Activated CD8-positive, alpha-beta memory T cell treated with anti-CD3 and anti-CD28 coated beads, Interleukin-2, amount 50 U/mL, for 4 hours (primary cell): Measurements from ENCODE around the gene IRF3.

ENCODE experiments used
- DNase-seq: peaks from one replicate; pipeline ENCODE4 v3.0.0-alpha.2; 2020

The IRF3 gene

DNA sequence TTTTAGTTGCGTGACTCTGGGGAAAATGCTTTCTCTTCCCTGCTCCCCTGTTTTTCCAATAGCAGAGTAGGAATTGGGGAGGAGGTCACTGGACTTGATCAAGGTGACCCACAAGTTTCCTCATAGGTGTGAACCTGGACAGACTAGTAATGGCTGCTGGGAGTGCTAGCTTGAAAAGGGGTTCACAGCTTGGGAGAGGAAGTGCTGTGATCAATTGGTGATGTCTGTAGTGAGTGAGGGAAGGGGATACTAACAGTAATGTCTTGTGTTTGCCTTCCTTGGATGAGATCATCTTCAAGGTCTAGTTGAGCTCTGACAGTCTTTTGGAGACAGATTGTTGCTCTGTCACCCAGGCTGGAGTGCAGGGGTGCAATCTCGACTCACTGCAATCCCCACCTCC lies 1.8 kb upstream of the IRF3 start:
- DNase-seq: no peak

DNA sequence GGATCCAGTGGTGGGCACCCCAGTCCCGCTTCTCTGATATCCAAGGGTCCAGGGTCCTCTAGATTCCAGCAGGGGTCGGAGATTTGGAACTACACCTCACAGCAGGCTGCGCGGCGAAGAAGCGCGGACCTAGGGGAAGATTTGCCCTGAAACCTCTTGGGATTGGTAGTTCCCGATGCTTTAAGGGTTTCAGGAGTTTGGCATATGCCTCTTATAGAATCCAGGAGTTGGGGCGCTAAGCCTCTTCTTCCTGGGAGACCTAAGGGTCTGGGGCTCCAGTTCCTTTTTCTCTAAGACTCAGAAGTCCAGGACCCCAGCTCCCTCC lies 425 bp upstream of the IRF3 start:
- no peak for DNase-seq

DNA sequence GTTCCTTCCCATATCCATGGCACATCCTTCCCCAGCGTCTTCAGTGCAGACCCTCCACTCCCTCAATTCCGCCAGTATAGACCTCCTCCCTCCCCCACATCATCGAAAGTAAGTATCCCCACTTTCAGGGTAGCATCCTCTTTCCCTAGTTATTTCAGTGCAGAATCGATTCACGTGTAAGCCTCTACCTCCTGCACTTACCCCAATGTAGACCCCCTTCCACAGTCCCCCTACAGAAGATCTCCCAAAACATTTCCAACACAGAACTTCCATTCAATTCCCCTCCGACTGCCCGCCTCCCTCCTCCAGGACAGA lies 664 bp downstream of the IRF3 start:
- DNase-seq: no peak

DNA sequence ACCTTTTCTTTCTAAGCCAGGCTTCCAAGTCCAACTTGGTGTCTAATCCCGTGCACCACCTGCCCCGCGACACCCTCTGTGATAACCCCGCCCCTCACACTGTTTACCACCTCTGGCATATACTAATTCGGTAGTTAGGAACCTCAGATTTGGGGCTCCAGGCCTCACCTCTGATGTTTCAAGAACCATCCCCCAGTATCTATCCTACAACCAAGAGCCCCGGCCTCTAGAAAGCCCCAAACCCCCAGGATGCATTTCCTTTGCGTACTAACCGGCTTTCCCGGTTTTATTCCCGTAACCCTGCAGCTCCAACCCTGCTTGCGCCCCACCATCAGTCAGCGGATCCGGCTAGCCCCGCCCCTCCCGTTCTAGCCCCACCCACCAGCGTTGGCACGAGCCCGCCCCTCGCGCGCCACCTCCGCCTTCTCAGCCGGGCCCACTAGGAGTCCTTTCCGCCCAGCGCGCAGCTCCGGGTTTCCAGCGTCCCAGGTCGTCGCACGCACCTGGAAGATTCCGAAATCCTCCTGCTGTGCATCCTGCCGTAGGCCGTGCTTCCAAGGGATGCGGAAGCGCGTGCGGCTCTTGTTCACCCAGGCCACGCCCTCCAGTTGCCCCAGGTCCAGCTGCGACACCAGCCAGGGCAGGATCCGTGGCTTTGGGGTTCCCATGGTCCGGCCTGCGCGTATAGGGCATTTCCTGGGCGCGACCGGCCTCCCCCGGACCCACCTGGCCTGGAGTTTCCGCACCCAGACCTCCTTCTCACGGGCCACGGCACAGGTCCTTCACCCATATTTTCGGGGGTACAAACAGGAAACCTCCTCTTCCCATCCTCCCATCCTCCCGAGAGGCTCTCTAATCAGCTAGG lies 1.3 kb downstream of the IRF3 start:
- peak; percentile 93 for DNase-seq

DNA sequence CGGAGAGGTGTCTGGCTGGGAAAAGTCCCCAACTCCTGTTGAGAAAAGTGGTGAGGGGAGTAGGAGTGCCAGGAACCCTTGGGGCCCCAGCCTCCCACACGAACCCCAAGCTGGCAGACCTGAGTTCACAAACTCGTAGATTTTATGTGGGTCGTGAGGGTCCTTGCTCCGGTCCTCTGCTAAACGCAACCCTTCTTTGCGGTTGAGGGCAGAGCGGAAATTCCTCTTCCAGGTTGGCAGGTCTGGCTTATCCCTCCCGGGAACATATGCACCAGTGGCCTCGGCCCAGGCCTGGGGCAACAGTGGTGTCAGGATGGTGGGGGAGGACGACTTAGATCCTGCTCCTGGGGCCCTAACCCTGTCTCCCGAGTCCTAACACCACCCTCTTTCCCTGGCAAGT lies 2.4 kb downstream of the IRF3 start:
- DNase-seq: no peak

DNA sequence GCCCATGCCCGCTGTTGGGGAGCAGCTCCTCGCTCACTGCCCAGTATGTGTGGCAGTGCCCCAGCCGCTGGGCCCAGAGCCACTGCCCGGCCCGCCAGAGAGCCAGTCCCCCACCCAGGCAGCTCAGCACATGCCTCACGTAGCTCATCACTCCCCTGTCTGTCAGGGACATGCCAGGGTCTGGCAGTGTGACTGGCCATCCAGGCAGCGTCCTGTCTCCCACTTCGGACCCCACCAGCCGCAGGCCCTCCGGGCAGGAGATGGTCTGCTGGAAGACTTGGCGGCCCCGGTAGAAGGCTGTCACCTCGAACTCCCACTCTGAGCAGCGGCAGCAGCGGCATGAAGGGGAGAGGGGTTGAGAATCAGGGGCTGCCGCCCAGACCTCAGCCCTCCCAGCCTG lies 3.6 kb downstream of the IRF3 start:
- no peak for DNase-seq

DNA sequence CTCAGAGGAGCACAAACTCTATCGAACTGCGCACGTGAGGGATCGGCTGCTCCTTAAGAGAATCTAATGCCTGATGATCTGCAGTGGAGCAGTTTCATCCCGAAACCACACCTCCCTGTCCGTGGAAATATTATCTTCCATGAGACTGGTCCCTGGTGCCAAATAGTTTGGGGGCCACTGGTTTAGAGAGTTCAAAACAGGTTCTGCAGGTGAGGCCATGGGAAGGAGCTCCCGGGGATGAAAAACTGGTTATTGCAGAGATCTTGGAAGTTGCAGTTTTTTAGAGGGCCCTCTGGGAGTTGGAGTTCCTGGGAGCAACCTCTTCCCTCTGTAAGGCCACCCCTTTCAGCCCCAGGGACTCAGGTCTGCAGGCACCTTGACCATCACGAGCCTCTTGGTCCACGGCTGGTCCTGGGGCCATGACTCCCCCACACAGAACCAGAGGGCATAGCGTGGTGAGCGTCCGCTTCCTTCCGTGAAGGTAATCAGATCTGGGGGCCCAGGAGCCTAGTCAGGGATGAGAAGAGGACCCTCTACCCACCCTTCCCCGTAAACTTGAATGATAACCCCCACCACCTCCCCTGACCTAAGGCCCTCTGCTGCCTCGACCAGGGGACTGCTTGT lies 5.2 kb downstream of the IRF3 start:
- DNase-seq: no peak

DNA sequence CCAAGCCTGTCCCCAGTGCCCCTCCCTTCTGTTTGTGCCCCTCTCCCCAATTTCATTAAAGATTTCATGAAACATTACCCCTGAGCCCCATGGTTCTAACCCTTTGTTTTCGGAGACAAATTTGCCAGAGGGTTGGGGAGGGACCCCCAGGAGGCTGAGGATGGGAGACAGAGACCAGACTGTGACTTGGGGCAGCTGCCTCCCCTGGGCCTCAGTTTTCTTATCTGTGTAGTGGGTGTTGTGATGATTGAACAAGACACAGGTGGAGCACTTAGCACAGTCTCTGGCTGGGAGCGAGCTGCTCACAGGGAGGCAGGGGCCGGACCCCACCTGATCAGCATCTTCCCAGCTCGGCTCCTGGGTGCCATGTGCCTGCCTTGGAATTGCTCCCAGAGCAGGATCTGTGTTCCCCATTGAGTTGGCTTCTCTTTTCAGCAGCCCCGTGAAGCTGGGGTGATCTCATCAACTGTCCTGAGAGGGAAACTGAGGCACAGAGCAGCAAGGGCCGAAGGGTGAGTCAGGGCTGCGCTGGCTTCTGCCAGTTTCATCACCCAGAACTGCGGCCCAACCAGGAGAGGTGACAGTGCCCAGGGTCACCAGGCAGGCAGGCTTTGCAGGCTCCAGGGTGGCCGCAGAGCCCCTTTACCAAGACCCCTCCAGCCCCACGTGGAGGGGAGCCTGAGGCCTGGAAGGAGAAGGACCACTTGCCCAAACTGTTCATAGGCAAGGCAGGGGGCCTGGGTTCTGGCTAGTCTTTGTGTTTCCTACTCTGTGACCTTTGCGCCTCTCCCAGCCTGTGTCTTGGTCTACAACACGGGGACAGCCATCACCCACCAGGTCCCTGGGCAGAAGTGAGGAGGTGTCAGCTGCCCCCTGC lies 6.9 kb downstream of the IRF3 start:
- no peak for DNase-seq

DNA sequence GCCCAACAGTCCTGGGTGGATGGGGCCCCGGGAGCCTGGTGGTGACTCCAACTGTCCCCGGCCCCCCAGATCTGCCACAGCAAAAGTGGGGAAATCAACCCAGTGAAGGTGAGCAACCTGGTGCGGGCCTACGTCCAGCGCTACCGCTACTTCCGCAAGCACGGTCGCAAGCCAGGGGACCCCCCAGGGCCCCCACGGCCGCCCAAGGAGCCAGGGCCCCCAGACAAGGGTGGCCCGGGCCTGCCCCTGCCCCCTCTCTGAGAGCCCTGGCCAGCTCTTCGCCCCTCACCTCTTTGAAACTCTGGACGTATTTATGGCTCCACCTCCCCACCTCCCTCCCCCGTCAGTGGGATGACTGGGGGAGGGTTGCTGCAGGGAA lies 7.5 kb downstream of the IRF3 start:
- no peak for DNase-seq

DNA sequence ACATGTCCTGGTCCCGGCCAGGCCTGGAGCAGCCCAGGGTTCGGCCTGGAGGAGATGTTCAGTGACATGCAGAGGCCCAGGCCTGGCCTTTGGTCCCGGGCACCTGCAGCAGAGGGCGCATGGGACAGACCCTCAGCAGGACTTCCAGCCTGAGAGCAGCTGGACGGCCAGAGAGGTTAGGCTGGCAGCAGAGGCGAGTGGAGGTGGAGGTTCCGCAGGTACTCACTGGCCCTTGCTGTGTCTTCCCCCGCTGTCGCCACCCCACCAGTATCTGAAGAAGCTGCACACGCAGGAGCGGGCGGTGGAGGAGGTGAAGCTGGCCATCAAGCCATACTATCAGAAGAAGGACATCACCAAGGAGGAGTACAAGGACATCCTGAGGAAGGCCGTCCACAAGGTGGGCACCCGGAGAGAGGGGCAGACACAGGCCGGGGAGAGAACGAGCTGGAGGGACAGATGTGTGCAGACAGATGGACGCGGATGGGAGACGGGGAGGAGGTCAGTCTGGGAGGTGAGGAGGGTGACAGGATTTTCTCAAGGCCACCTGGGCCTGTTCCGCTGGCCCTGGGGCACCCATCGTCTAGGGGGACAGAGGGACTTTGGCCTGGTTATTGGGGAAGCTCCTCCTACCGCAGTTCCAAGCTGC lies 8.0 kb downstream of the IRF3 start:
- DNase-seq: no peak

DNA sequence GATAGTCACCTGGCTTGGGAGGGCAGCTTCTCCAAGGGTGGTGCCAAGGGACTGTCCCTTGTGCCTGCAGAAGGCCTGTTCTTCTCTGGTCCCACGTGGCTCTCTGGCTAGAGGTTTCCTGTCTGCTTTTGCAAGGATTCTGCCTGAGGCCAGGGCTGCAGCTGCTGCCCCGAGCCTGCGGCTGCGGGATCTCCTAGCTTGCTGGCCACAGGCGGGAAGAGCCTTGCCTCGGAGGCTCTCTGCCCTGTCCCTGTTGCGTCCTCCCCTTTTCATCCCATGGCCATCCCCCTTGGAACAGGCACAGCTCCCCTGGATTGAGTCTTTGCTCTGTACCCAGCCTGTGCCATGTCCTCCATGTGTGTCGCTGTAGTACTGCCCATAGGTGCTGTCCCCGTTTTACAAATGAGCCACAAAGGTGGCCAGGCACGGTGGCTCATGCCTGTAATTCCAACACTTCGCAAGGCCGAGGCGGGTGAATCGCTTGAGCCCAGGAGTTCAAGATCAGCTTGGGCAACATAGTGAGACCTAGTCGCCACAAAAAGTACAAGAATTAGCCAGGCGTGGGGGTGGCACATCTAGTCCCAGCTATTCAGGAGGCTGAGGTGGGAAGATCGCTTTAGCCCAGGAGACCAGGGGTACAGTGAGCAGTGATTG lies 9.1 kb downstream of the IRF3 start:
- DNase-seq: no peak

DNA sequence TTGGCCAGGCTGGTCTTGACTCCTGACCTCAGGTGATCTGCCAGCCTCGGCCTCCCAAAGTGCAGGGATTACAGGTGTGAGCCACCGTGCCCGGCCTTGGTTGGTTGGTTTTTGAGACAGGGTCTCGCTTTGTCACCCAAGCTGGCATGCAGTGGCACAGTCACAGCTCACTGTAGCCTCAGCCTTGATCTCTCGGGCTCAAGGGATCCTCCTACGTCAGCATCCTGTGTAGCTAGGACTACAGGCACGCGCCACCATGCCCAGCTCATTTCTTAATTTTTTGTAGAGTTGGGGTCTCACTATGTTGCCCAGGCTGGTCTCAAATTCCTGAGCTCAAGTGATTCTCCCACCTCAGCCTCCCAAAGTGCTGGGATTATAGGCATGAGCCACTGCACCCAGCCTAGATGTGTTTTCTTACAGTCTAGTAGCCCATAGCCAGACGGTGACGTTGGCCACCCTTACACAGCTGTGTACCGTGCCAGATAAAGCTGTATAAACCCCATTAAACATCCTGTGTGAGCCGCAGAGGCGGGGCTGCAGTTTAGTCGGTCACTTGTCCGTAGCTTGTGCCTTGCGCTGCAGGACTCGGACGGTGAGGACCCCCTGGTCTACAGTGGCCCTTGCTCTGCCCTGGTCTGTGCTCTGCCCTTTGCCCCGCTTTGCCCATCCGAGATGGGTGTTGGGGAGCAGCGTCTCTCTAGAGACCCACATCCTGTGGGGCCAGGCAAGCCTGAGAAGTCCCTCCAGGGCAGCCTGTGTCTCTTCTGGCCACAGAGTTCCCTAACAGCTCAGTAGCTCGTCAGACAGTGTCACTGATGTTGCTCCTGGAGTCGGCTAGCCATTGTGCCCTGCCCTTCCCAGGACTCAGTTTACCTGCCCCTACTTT lies 9.8 kb downstream of the IRF3 start:
- no peak for DNase-seq

DNA sequence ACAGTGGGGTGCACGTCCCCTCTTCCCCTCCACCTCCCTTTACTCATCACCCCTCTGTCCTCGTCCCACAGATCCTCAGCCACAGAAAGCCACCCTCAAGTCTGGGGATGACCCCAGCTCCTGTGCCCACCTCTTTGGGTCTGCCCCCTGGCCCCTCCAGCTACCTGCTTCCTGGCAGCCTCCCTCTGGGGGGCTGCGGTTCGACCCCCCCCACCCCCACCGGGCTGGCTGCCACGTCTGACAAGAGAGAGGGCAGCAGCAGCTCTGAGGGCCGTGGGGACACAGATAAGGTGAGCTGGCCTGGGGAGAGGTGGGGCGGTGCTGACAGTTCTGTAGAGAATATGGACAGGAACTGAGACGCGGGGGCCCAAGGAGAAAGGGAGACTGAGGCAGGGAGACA lies 11.1 kb downstream of the IRF3 start:
- DNase-seq: no peak

DNA sequence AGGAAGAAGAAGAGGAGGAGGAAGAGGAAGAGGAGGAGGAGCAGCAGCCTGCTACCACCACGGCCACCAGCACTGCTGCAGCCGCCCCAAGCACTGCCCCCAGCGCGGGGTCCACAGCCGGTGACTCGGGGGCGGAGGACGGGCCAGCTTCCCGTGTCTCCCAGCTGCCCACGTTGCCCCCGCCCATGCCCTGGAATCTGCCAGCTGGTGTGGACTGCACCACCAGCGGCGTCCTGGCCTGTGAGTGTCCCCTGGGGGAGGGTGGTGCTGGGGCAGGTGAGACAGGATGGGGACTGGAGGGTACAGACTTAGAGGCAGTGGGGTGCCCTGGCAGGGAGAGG lies 12.2 kb downstream of the IRF3 start:
- no peak for DNase-seq

DNA sequence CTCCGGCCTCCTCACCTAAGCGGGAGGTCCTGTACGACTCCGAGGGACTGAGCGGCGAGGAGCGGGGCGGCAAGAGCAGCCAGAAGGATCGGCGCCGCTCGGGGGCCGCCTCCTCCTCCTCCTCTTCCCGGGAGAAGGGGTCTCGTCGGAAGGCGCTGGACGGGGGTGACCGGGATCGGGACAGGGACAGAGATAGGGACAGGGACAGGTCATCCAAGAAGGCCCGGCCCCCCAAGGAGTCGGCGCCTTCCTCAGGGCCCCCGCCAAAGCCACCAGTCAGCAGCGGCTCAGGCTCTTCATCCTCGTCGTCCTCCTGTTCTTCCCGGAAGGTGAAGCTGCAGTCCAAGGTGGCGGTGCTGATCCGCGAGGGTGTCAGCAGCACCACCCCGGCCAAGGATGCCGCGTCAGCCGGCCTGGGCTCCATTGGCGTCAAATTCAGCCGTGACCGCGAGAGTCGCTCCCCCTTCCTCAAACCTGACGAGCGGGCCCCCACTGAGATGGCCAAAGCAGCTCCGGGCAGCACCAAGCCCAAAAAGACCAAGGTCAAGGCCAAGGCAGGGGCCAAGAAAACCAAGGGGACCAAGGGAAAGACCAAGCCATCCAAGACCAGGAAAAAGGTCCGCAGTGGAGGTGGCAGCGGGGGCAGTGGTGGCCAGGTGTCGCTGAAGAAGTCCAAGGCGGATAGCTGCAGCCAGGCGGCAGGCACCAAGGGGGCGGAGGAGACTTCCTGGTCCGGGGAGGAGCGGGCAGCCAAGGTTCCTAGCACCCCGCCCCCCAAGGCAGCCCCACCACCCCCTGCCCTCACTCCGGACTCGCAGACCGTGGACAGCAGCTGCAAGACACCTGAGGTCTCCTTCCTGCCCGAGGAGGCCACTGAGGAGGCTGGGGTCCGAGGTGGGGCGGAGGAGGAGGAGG lies 12.8 kb downstream of the IRF3 start:
- DNase-seq: no peak

DNA sequence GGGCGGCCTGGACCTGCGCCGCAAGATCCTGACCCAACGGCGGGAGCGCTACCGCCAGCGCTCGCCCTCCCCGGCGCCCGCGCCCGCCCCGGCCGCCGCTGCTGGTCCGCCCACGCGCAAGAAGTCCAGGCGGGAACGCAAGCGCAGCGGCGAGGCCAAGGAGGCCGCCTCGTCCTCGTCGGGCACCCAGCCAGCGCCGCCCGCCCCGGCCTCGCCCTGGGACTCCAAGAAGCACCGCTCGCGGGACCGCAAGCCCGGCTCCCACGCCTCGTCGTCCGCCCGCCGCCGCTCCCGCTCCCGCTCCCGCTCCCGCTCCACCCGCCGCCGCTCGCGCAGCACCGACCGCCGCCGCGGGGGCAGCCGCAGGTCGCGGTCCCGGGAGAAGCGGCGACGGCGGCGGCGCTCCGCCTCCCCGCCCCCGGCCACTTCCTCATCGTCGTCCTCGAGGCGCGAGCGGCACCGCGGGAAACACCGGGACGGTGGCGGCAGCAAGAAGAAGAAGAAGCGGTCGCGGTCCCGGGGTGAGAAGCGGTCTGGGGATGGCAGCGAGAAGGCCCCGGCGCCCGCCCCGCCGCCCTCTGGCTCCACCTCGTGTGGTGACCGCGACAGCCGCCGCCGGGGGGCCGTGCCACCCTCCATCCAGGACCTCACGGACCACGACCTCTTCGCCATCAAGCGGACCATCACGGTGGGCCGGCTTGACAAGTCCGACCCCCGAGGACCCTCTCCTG lies 13.7 kb downstream of the IRF3 start:
- no peak for DNase-seq

DNA sequence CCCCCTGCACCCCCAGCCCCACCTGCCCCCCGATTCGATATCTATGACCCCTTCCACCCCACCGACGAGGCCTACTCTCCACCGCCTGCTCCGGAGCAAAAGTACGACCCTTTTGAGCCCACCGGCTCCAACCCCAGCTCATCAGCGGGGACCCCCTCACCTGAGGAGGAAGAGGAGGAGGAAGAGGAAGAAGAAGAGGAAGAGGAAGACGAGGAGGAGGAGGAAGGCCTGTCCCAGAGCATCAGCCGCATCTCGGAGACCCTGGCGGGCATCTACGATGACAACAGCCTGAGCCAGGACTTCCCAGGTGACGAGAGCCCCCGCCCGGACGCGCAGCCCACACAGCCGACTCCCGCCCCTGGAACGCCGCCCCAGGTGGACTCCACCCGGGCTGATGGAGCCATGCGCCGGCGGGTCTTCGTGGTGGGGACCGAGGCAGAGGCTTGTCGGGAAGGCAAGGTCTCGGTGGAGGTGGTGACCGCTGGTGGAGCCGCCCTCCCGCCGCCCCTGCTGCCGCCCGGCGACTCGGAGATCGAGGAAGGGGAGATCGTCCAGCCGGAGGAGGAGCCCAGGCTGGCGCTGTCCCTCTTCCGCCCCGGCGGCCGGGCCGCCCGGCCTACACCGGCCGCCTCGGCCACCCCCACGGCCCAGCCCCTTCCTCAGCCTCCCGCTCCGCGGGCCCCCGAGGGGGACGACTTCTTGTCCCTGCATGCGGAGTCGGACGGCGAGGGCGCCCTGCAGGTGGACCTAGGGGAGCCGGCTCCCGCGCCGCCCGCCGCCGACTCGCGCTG lies 14.4 kb downstream of the IRF3 start:
- DNase-seq: no peak

DNA sequence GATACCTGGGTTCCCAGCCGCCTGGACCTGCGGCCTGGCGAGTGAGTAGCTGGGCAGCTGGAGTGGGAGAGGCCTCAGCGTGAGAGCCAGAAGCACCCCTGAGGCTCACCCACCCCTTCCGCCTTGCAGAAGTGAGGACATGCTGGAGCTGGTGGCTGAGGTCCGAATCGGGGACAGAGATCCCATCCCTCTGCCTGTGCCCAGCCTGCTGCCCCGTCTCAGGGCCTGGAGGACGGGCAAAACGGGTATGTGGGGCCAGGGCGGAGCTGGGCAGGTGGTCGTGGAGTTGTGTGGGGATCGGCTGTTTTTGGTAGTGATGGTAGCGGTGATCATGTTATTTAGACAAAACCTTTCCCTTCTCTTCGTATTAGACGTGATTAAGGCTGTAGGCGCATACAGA lies 19.1 kb downstream of the IRF3 start:
- no peak for DNase-seq

DNA sequence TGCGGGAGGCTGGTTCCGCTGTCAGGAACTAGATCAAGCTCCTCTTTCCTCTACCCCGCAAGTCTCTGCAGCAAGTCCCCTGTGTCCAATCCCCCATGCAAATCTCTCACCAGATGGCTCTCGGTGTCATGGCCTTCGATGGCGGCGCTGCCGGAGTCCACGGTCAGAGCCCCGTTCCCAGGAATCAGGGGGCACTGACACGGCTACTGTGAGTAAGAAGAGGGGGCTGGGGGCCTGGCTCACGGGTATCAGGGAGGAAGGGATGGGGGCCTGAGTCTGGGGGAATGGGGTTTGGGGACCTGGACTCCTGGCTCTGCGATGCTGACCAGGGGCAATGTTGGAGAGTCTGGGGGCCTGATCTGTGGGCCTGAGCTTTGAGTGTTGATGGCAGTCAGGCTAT lies 19.7 kb downstream of the IRF3 start:
- DNase-seq: no peak
